GM12891 (cell line): Measurements from ENCODE around the gene CHST6.

ENCODE experiments used
- PAX5 ChIP-seq: IDR thresholded peaks from 2 replicates; pipeline ENCODE4 v1.6.1; 2011; ENCODE audit warnings: low read length, moderate library complexity, mild to moderate bottlenecking; ENCODE audit not compliant: insufficient read depth, severe bottlenecking
- POU2F2 ChIP-seq: IDR thresholded peaks from 2 replicates; pipeline ENCODE4 v1.6.1; 2011; ENCODE audit warnings: low read depth, mild to moderate bottlenecking, control low read depth, low read length, moderate library complexity

DNA sequence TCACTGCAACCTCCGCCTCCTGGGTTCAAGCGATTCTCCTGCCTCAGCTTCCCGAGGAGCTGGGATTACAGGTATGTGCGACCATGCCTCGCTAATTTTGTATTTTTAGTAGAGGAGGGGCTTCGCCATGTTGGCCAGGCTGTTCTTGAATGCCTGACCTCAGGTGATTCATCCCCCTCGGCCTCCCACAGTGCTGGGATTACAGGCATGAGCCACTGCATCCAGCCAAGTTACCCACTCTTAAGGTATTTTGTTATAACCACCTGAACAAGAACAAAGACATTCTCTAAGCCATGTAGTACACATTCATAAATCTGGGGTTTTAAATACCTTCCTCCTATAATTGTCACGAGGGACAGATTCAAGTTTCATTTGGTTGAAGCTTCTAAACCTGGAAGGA, 18.4 kb downstream of the CHST6 start:
- no peak for TF ChIP-seq POU2F2
- TF ChIP-seq PAX5, result no peak
